Measurements from ENCODE around the gene SMTNL2. TPM values are rescaled to one million over a fixed set of nuclear protein-coding genes. Genes with fewer than 3 reads are reported as not detected.

The SMTNL2 gene
- total RNA-seq, 5 donors from 2014 or later (not counting 1 experiment from before 2014, with no cell fraction given) = not detected

DNA sequence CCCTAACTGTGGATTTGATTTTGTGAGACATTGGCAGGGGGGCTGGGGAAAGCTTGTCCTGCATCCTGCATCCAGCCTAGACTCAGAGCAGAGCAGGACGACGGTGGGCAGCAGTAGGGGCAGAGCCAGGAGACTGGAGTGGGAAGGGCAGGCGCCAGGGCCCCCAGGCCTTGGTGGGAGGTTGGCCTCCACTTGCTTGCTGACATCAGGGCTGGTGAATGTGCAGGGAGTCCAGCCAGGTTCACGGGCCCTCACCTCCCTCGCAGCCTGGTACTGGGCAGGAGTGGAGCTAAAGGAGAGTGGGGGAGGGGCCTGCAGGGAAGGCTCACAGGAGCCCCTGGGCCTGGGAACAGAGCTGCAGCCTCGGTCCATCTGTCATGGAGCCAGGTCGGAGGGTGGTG lies 2.2 kb upstream of the SMTNL2 start:
- POLR2A ChIA-PET = no interaction called here
- ATAC-seq (replicated peaks in 1 of 4) = no peak
- 81% methylated on average over 4 of the region's 7 CpGs for WGBS (ENCODE audit: insufficient coverage)

GRCh38 chr17:4582691-4583090 lies 1.6 kb upstream of the SMTNL2 start:
- no peaks in the 10 kb centered on the region for H3K36me3 ChIP-seq (ENCODE audit: control insufficient read depth in 2 of 2, extremely low read depth in 1 of 2, insufficient read depth in 1 of 2, low read length in 1 of 2)
- H3K4me3 ChIP-seq (ENCODE audit: control insufficient read depth in 1 of 2, extremely low read depth in 1 of 2, low read length in 1 of 2) = no peak overlapping the region
- no peak for DNase-seq
- H3K27ac ChIP-seq (ENCODE audit: low read length) = no peak overlapping the region
- ATAC-seq (replicated peaks in 1 of 4) = no peak
- H3K4me3 Mint-ChIP-seq = no peak overlapping the region
- H3K4me1 Mint-ChIP-seq = peaks cover 2 to 12% (median 6%) of the 10 kb centered on the region in 3 donors
- peaks cover 25 to 51% of the 10 kb centered on the region in 2 donors for H3K27me3 Mint-ChIP-seq
- peaks cover 0 to 5% of the 10 kb centered on the region in 2 experiments for H3K4me1 ChIP-seq (ENCODE audit: control insufficient read depth in 1 of 2, extremely low read depth in 1 of 2, insufficient read depth in 2 of 2, low read length in 2 of 2)
- no peaks in the 10 kb centered on the region for H3K36me3 Mint-ChIP-seq
- ChIA-PET POLR2A (no interaction called here), CTCF (no interaction called here)
- no peaks in the 10 kb centered on the region for H3K9me3 Mint-ChIP-seq
- peaks cover 7 to 56% of the 10 kb centered on the region in 2 experiments for H3K27me3 ChIP-seq (replicated peaks in 1 of 2; ENCODE audit: control insufficient read depth in 2 of 2, extremely low read depth in 1 of 2, insufficient read depth in 2 of 2, low read length in 1 of 2)
- H3K9me3 ChIP-seq = no peaks in the 10 kb centered on the region
- 88% methylated on average over 6 of the region's 8 CpGs for WGBS (ENCODE audit: insufficient coverage)
- no peak overlapping the region for H3K27ac Mint-ChIP-seq

More for the DNA sequence above, 2.2 kb upstream of the SMTNL2 start:
- CTCF ChIA-PET = no interaction called here
- no peaks in the 10 kb centered on the region for H3K36me3 ChIP-seq (ENCODE audit: control insufficient read depth in 2 of 2, extremely low read depth in 1 of 2, insufficient read depth in 1 of 2, low read length in 1 of 2)
- peaks cover 7 to 59% of the 10 kb centered on the region in 2 experiments for H3K27me3 ChIP-seq (replicated peaks in 1 of 2; ENCODE audit: control insufficient read depth in 2 of 2, extremely low read depth in 1 of 2, insufficient read depth in 2 of 2, low read length in 1 of 2)
- H3K9me3 ChIP-seq = no peaks in the 10 kb centered on the region
- H3K27me3 Mint-ChIP-seq = peaks cover 25 to 51% of the 10 kb centered on the region in 2 donors
- H3K36me3 Mint-ChIP-seq = no peaks in the 10 kb centered on the region
- H3K27ac Mint-ChIP-seq = no peak overlapping the region
- H3K27ac ChIP-seq (ENCODE audit: low read length) = no peak overlapping the region
- H3K4me3 ChIP-seq (ENCODE audit: control insufficient read depth in 1 of 2, extremely low read depth in 1 of 2, low read length in 1 of 2) = no peak overlapping the region
- peaks cover 2 to 12% (median 6%) of the 10 kb centered on the region in 3 donors for H3K4me1 Mint-ChIP-seq
- H3K4me3 Mint-ChIP-seq = no peak overlapping the region
- no peaks in the 10 kb centered on the region for H3K9me3 Mint-ChIP-seq
- DNase-seq = no peak
- peaks cover 0 to 5% of the 10 kb centered on the region in 2 experiments for H3K4me1 ChIP-seq (ENCODE audit: control insufficient read depth in 1 of 2, extremely low read depth in 1 of 2, insufficient read depth in 2 of 2, low read length in 2 of 2)

GRCh38 chr17:4583206-4583605 lies 1.1 kb upstream of the SMTNL2 start:
- 69% methylated on average over 2 of the region's 3 CpGs for WGBS (ENCODE audit: insufficient coverage)
- POLR2A ChIA-PET = no interaction called here
- peak overlapping the region in 1 of 3 donors; percentile 66 for H3K4me3 Mint-ChIP-seq
- H3K36me3 ChIP-seq (ENCODE audit: control insufficient read depth in 2 of 2, extremely low read depth in 1 of 2, insufficient read depth in 1 of 2, low read length in 1 of 2) = no peaks in the 10 kb centered on the region
- H3K9me3 ChIP-seq = no peaks in the 10 kb centered on the region
- DNase-seq (no peak), ATAC-seq (replicated peaks in 1 of 4) (no peak)
- H3K36me3 Mint-ChIP-seq = no peaks in the 10 kb centered on the region
- H3K27me3 ChIP-seq (replicated peaks in 1 of 2; ENCODE audit: control insufficient read depth in 2 of 2, extremely low read depth in 1 of 2, insufficient read depth in 2 of 2, low read length in 1 of 2) = peaks cover 7 to 56% of the 10 kb centered on the region in 2 experiments
- peaks cover 2 to 12% (median 6%) of the 10 kb centered on the region in 3 donors for H3K4me1 Mint-ChIP-seq
- H3K4me1 ChIP-seq (ENCODE audit: control insufficient read depth in 1 of 2, extremely low read depth in 1 of 2, insufficient read depth in 2 of 2, low read length in 2 of 2) = peaks cover 0 to 5% of the 10 kb centered on the region in 2 experiments
- H3K4me3 ChIP-seq (ENCODE audit: control insufficient read depth in 1 of 2, extremely low read depth in 1 of 2, low read length in 1 of 2) = no peak overlapping the region
- CTCF ChIA-PET = no interaction called here
- no peak overlapping the region for H3K27ac ChIP-seq (ENCODE audit: low read length)
- no peaks in the 10 kb centered on the region for H3K9me3 Mint-ChIP-seq
- peaks cover 25 to 51% of the 10 kb centered on the region in 2 donors for H3K27me3 Mint-ChIP-seq
- no peak overlapping the region for H3K27ac Mint-ChIP-seq

DNA sequence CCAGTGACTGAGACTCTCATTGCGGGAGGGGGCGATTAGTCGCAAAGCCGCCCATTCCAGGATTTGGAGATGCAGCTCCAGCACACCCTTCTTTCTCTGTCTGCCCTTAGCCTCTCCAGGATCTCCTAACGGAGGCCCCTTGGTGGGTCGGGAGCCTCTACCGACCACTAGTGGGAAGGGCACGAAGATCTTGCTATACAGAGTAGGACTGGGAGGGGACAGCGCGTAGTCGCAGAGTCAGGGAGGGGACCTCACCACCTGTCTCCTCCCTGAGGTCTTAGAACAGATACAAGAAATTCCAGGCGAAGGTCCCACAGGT lies 588 bp upstream of the SMTNL2 start:
- Histone ChIP-seq H3K9me3 (no peaks in the 10 kb centered on the region), H3K36me3 (ENCODE audit: control insufficient read depth in 2 of 2, extremely low read depth in 1 of 2, insufficient read depth in 1 of 2, low read length in 1 of 2) (no peaks in the 10 kb centered on the region), H3K4me1 (ENCODE audit: control insufficient read depth in 1 of 2, extremely low read depth in 1 of 2, insufficient read depth in 2 of 2, low read length in 2 of 2) (peaks cover 0 to 5% of the 10 kb centered on the region in 2 experiments), H3K27ac (ENCODE audit: low read length) (no peak overlapping the region), H3K27me3 (replicated peaks in 1 of 2; ENCODE audit: control insufficient read depth in 2 of 2, extremely low read depth in 1 of 2, insufficient read depth in 2 of 2, low read length in 1 of 2) (peaks cover 7 to 56% of the 10 kb centered on the region in 2 experiments), H3K4me3 (ENCODE audit: control insufficient read depth in 1 of 2, extremely low read depth in 1 of 2, low read length in 1 of 2) (peak overlapping the region; percentile 31 to 58)
- ATAC-seq (replicated peaks in 1 of 4) = peak; percentile 46 to 82 (median 62)
- 13% methylated on average over 3 of the region's 12 CpGs for WGBS (ENCODE audit: insufficient coverage)
- Mint-ChIP-seq H3K27me3 (peaks cover 25 to 51% of the 10 kb centered on the region in 2 donors), H3K4me1 (peaks cover 2 to 12% (median 6%) of the 10 kb centered on the region in 3 donors), H3K36me3 (no peaks in the 10 kb centered on the region), H3K4me3 (peak overlapping the region; percentile 63 to 76 (median 66)), H3K9me3 (no peaks in the 10 kb centered on the region), H3K27ac (no peak overlapping the region)
- DNase-seq = peak in 5 of 35 experiments; percentile 3 to 30 (median 17)
- ChIA-PET POLR2A (no interaction called here), CTCF (no interaction called here)

DNA sequence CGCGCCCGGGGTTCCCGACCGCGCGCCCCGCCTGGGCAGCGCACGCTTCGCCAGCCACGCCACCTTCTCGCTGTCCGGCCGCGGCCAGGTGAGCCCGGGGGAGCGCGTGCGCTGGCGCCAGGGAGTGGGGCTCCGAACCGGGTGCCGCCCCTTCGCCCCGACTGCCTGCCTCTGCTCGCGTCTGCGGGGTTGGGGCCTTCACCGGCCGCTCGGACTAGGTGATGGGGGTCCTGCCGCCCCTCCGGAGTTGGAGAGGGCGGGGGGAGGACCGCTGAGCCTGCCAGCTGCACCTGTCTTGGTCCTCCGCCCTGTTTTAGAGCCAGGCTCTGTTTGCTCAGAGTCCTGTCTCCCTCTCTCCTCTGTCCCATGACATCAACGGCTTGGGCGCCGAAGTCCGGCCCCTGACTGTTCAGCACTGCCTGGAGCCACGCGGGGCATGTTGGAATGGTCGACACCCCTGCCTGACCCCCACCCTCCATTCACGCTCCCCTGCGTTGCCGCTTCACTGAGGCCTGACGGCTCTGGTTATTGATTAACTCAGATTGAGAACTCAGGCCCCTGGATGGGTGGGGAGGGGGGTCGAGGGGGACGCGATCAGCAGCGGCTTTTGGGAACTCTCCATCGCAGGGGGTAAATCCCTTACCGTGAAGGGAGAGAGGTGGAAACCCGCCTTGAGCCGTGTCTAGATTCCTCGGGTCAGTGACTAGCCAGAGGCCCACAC lies 748 bp downstream of the SMTNL2 start:
- 23% methylated on average over 49 of the region's 57 CpGs for WGBS (ENCODE audit: insufficient coverage)
- H3K27me3 ChIP-seq (replicated peaks in 1 of 2; ENCODE audit: control insufficient read depth in 2 of 2, extremely low read depth in 1 of 2, insufficient read depth in 2 of 2, low read length in 1 of 2) = peaks cover 7 to 62% of the 10 kb centered on the region in 2 experiments
- Mint-ChIP-seq H3K27me3 (peaks cover 25 to 51% of the 10 kb centered on the region in 2 donors), H3K9me3 (no peaks in the 10 kb centered on the region), H3K4me1 (peaks cover 2 to 12% (median 6%) of the 10 kb centered on the region in 3 donors), H3K36me3 (no peaks in the 10 kb centered on the region), H3K27ac (no peak overlapping the region), H3K4me3 (peak overlapping the region; percentile 3 to 67 (median 49))
- DNase-seq (no peak), ATAC-seq (replicated peaks in 1 of 4) (no peak)
- H3K36me3 ChIP-seq (ENCODE audit: control insufficient read depth in 2 of 2, extremely low read depth in 1 of 2, insufficient read depth in 1 of 2, low read length in 1 of 2) = no peaks in the 10 kb centered on the region
- H3K4me1 ChIP-seq (ENCODE audit: control insufficient read depth in 1 of 2, extremely low read depth in 1 of 2, insufficient read depth in 2 of 2, low read length in 2 of 2) = peaks cover 0 to 5% of the 10 kb centered on the region in 2 experiments
- no peak overlapping the region for H3K4me3 ChIP-seq (ENCODE audit: control insufficient read depth in 1 of 2, extremely low read depth in 1 of 2, low read length in 1 of 2)
- ChIA-PET CTCF (no interaction called here), POLR2A (no interaction called here)
- H3K27ac ChIP-seq (ENCODE audit: low read length) = no peak overlapping the region
- H3K9me3 ChIP-seq = no peaks in the 10 kb centered on the region

DNA sequence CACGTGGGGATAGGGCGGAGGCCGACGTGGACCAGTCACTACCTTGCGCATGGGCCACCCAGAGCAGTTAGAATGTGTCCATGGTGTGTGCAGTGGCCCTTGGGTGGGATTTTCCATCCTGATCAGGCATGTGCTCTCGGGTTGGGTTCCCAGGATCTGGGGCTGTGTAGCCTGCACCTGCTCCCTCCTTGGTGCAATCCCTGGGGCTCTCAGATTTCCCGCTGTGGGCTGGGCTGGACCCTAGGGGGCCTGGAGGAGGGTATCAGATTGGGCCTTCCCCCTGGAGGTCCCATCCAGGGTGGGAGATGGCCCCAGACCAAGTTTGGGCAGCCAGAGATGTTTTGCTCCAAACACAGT lies 1.3 kb downstream of the SMTNL2 start:
- no peaks in the 10 kb centered on the region for H3K9me3 ChIP-seq
- Mint-ChIP-seq H3K9me3 (no peaks in the 10 kb centered on the region), H3K4me1 (peaks cover 2 to 12% (median 6%) of the 10 kb centered on the region in 3 donors), H3K4me3 (peak overlapping the region in 1 of 3 donors; percentile 67), H3K27ac (no peak overlapping the region), H3K27me3 (peaks cover 29 to 54% of the 10 kb centered on the region in 2 donors), H3K36me3 (no peaks in the 10 kb centered on the region)
- no peaks in the 10 kb centered on the region for H3K36me3 ChIP-seq (ENCODE audit: control insufficient read depth in 2 of 2, extremely low read depth in 1 of 2, insufficient read depth in 1 of 2, low read length in 1 of 2)
- POLR2A ChIA-PET = interaction anchor here in 1 of 2 donors (0.5 kb wide), 1 partner anchor 923 kb away, joined by 3 read pairs; no protein-coding TSS in a partner anchor
- H3K4me3 ChIP-seq (ENCODE audit: control insufficient read depth in 1 of 2, extremely low read depth in 1 of 2, low read length in 1 of 2) = no peak overlapping the region
- H3K4me1 ChIP-seq (ENCODE audit: control insufficient read depth in 1 of 2, extremely low read depth in 1 of 2, insufficient read depth in 2 of 2, low read length in 2 of 2) = peaks cover 0 to 5% of the 10 kb centered on the region in 2 experiments
- no peak overlapping the region for H3K27ac ChIP-seq (ENCODE audit: low read length)
- peaks cover 7 to 62% of the 10 kb centered on the region in 2 experiments for H3K27me3 ChIP-seq (replicated peaks in 1 of 2; ENCODE audit: control insufficient read depth in 2 of 2, extremely low read depth in 1 of 2, insufficient read depth in 2 of 2, low read length in 1 of 2)
- CTCF ChIA-PET = interaction anchor here in 1 of 2 donors (0.6 kb wide), 1 partner anchor 211 kb away, joined by 3 read pairs; the partner anchor contains the start of gene PSMB6
- ATAC-seq (replicated peaks in 1 of 4) = no peak
- WGBS (ENCODE audit: insufficient coverage) = 95% methylated on average over 7 of the region's 7 CpGs
- DNase-seq = no peak
